ENCODE measurements around the gene FXYD1.

FXYD1 gene

DNA sequence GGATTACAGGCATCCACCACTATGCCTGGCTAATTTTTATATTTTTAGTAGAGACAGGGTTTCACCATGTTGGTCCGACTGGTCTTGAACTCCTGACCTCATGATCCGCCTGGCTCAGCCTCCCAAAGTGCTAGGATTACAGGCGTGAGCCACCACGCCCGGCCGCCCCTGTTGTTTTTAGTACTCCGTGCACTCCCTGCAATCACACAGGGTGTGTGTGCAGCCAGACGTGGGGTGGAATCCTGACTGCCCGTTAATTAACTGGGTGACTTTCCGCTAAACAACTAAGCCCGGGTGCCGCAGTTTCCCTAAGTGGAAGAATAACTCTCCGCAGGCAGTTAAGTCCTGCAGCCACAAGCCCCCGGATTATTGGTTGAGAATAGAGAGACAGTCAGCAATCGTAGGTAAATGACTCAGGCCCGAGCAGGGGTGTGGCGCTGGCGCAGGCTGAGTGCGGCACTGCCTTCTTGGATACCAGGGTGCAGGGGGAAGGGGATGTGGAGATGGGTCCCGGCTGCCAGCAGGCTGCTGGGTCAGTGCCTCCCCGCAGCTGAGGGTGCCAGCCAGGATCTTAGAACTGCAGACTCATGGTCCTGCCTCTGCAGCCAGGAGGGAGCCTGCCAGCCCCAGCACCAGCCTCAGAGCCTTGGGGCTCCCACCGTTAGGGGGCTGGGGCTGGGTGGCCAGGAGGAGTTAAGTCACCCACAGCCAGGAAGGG, 29.1 kb upstream of the FXYD1 start:
- no peak overlapping the region for H3K27ac ChIP-seq
- TF ChIP-seq ZFX (IDR thresholded peaks at IDR 0.05; ENCODE audit: borderline replicate concordance): no peak
- no peak for TF ChIP-seq CTCF (IDR thresholded peaks at IDR 0.05)

GRCh38 chr19:35110974-35111373, 27.6 kb upstream of the FXYD1 start:
- TF ChIP-seq ZFX (IDR thresholded peaks at IDR 0.05; ENCODE audit: borderline replicate concordance): no peak
- TF ChIP-seq CTCF (IDR thresholded peaks at IDR 0.05): no peak
- H3K27ac ChIP-seq: no peak overlapping the region

DNA sequence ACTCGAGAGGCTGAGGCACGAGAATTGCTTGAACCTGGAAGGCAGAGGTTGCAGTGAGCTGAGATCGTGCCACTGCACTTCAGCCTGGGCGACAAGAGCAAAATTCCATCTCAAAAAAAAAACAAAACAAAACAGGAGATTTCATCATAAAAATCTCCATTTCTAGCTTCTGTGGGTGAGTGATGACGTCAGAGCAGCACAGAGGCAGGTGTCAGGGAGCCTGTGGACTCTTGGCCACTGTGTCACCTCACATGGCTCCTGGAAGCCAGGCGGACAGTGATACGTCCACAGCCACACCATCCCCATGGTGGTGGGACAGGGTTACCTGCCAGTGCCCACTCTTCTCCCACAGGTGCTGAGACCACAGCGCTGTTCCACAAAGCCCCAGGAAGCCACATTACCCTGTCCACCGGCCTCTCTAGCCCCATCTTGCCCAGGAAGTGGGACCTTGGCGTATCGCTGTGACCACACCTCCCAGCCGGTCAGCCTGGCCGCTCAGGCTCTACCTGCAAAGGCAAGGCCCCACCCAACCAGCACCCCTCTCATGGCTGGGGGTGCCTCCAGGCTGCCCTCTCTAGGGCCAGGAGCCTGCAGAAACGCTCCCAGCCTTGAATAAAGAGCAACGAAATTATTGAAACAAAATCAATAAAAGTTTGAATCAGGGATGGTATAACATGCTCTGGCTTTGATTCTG, 25.5 kb upstream of the FXYD1 start:
- H3K27ac ChIP-seq: no peak overlapping the region
- TF ChIP-seq ZFX (IDR thresholded peaks at IDR 0.05; ENCODE audit: borderline replicate concordance) (no peak), CTCF (IDR thresholded peaks at IDR 0.05) (no peak)

DNA sequence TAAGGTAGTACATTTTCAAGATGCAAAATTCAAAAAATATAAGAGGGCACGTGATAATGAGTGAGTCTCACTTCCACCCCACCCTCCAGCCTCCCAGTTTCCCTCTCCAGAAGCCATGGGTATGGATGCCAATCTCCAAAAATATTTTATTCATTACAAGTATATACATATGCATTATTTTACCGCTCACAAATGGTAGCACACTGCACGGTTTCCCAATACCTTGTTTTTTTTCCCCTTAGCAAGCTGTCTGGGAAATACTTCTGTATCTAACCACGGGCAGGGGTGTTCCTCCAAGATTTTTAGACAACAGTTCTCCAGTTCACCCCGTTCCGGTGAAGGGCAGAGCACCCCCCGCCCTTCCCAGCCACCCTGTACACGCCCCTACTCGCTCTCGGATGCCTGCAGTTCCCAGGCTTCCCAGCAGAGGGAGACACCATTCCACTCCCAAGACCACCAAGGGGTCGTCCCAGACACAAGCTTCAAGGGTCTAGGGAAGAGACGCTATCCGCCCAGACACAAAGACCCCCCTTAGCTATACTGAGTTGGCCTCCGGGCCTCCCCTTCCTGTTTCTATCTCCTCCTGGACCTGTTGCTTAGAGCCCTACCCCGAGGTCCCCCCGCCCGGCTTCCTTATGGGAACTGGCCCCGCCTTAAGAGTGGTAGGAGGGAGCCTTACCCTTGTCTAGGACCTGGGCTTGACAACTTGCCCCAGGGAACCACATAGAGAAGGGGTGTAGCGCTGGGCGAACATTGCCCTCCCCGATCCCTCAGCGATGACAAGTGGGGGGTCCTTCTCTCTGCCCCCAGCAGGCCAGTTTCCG, 24.1 kb upstream of the FXYD1 start:
- peak; percentile 97 for TF ChIP-seq CTCF (IDR thresholded peaks at IDR 0.05)
- no peak for TF ChIP-seq ZFX (IDR thresholded peaks at IDR 0.05; ENCODE audit: borderline replicate concordance)
- peak overlapping the region; percentile 91 for H3K27ac ChIP-seq

DNA sequence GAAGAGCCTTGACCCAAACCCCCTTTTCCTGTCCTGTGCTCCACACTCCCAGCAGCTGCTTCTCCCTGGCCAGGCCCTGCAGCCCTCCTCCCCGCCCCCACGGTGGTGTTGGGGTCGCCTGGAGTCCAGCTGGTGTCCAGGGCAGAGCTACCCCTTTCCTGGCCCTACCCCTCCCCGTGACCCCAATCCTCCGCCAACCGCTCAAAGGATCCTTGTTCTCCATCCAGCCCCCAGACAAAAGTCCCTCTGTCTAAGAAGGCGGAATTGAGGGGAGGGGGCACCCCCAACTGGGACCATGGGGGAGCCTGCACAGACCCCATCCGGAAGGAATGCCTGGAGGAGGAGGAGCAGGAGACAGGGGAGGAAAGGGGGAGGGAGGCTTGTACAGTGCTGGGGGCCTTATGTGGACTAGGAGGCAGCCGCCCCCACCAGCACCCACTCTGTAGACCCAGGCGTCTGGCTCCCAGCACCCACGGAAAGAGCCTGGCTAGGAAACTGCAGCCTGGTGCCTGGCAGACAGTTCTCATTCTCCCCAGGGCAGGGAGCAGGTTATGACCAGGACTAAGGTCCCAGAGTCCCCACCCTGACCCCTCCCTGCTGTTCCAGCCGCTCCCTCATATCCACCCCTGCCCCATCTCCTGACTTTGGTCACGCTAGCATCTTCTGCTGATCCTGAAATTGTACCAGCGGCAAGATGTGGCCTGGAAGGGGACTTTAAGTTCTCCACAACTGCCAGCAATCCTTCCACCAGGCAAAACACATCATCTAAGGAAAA, 23.3 kb upstream of the FXYD1 start, which contains the start of gene FXYD3:
Gene FXYD3 (plus strand): TSS at position 647 of the 775 bp plus-strand sequence. CDS start 3,554 bp downstream, outside the sequence.
- peak within 1 kb of the TSS; percentile 91 for H3K27ac ChIP-seq
- TF ChIP-seq ZFX (IDR thresholded peaks at IDR 0.05; ENCODE audit: borderline replicate concordance) (no peak), CTCF (IDR thresholded peaks at IDR 0.05) (no peak)

DNA sequence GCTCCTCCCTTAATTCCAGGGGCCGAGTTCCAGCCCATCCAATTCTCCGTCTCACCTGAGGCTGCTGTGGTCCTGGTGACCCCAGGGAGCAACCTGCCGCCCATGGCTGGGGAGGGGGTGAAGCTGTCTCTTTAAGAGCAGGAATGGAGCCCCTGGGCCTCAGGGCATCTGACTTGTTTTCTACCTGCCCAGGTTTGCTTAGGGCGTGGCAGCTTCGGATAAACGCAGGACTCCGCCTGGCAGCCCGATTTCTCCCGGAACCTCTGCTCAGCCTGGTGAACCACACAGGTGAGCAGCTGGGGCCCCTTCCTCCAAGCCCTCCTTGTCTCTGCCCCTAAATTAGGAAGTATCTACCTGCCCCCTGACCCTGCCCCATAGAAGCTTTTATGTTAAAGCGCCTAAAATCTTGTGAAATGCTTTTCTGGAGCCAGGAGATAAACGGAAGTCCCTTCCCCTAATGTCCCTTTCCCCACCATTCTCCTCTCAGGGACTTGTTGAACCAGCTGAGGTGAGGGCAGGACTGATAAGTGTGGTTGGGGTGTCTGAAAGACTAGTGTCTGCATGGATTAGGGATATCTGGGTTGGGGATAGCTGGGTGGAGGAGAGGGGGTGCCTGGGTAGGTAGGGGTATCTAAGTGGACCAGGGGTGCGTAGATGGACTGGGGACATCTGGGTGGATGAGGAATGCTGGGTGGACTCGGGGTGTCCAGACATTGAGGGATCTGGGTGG, 22.4 kb upstream of the FXYD1 start:
- peak overlapping the region; percentile 91 for H3K27ac ChIP-seq
- no peak for TF ChIP-seq ZFX (IDR thresholded peaks at IDR 0.05; ENCODE audit: borderline replicate concordance)
- no peak for TF ChIP-seq CTCF (IDR thresholded peaks at IDR 0.05)

Data from 22Rv1 (cell line).